HepG2 (cell line): ENCODE measurements around the gene DNM1L. TPM values are rescaled to one million over a fixed set of nuclear protein-coding genes. Genes with fewer than 3 reads are reported as not detected.

Experiments used
- BATF2 ChIP-seq: sonication (generic); formaldehyde crosslinking; IDR thresholded peaks from 2 replicates; pipeline ENCODE4 v1.8.0; 2022; ENCODE audit warnings: mild to moderate bottlenecking, missing genetic modification reagents, moderate library complexity
- EEA1 ChIP-seq: sonication (generic); formaldehyde crosslinking; IDR thresholded peaks from 2 replicates; pipeline ENCODE4 v1.5.1; 2020; ENCODE audit warnings: mild to moderate bottlenecking, missing genetic modification reagents, borderline replicate concordance
- EHMT2 ChIP-seq: fragments of 200-600 bp; sonication (generic); IDR thresholded peaks from 2 replicates; pipeline ENCODE4 v1.7.0; 2017; ENCODE audit warnings: antibody characterized with exemption, low read depth, low read length, borderline replicate concordance
- FOXA3 ChIP-seq: IDR thresholded peaks from 2 replicates; pipeline ENCODE4 v1.6.1; 2016; ENCODE audit warnings: missing genetic modification reagents, missing compliant biosample characterization
- GATAD1 ChIP-seq: IDR thresholded peaks from 2 replicates; pipeline ENCODE4 v1.6.1; 2016; ENCODE audit warnings: missing genetic modification reagents, missing compliant biosample characterization
- GLI4 ChIP-seq: sonication (generic); formaldehyde crosslinking; IDR thresholded peaks from 2 replicates; pipeline ENCODE4 v1.5.1; 2020; ENCODE audit warnings: missing genetic modification reagents, mild to moderate bottlenecking, moderate library complexity, borderline replicate concordance
- MYC ChIP-seq: sonication (generic); formaldehyde crosslinking; IDR thresholded peaks from 2 replicates; pipeline ENCODE4 v1.9.0; 2021; ENCODE audit warnings: missing genetic modification reagents, borderline replicate concordance
- NCOA5 ChIP-seq: sonication (generic); formaldehyde crosslinking; IDR thresholded peaks from 2 replicates; pipeline ENCODE4 v1.4.0; 2020; ENCODE audit warnings: missing genetic modification reagents
- NFIB ChIP-seq: sonication (generic); formaldehyde crosslinking; IDR thresholded peaks from 2 replicates; pipeline ENCODE4 v1.9.0; 2021; ENCODE audit warnings: missing genetic modification reagents, mild to moderate bottlenecking, borderline replicate concordance
- NFYB ChIP-seq: sonication (generic); formaldehyde crosslinking; IDR thresholded peaks from 2 replicates; pipeline ENCODE4 v1.4.0; 2020; ENCODE audit warnings: missing genetic modification reagents
- ONECUT2 ChIP-seq: sonication (generic); formaldehyde crosslinking; IDR thresholded peaks from 2 replicates; pipeline ENCODE4 v1.4.0; 2020; ENCODE audit warnings: missing genetic modification reagents
- POLR2AphosphoS5 ChIP-seq: IDR thresholded peaks from 2 replicates; pipeline ENCODE4 v1.6.1; 2012; ENCODE audit warnings: low read depth, low read length
- SRSF4 ChIP-seq: fragments of 200-400 bp; formaldehyde crosslinking; IDR thresholded peaks from one replicate; pipeline ENCODE4 v1.6.1; 2018; ENCODE audit warnings: mild to moderate bottlenecking, low read depth, low read length, moderate library complexity; ENCODE audit not compliant: poor library complexity, severe bottlenecking
- TAF1 ChIP-seq: sonication (generic); formaldehyde crosslinking; IDR thresholded peaks from 2 replicates; pipeline ENCODE4 v1.4.0; 2020; ENCODE audit warnings: missing genetic modification reagents
- TEAD3 ChIP-seq: optimal IDR thresholded peaks from 2 replicates; pipeline ENCODE3; 2016; ENCODE audit warnings: borderline replicate concordance
- WIZ ChIP-seq: sonication (generic); formaldehyde crosslinking; IDR thresholded peaks from 2 replicates; pipeline ENCODE4 v1.5.1; 2020; ENCODE audit warnings: mild to moderate bottlenecking, missing genetic modification reagents
- ZBTB3 ChIP-seq: sonication (generic); formaldehyde crosslinking; IDR thresholded peaks from 2 replicates; pipeline ENCODE4 v1.4.0; 2020; ENCODE audit warnings: low read depth, mild to moderate bottlenecking, moderate library complexity, missing genetic modification reagents, borderline replicate concordance
- ZMAT3 ChIP-seq: sonication (generic); formaldehyde crosslinking; conservative IDR thresholded peaks from 2 replicates; pipeline ENCODE4 v1.7.0; 2021; ENCODE audit warnings: missing genetic modification reagents
- ZNF34 ChIP-seq: sonication (generic); formaldehyde crosslinking; IDR thresholded peaks from 2 replicates; pipeline ENCODE4 v1.4.0; 2020; ENCODE audit warnings: mild to moderate bottlenecking, missing genetic modification reagents, borderline replicate concordance
- ZNF451 ChIP-seq: sonication (generic); formaldehyde crosslinking; IDR thresholded peaks from 2 replicates; pipeline ENCODE4 v1.5.0; 2020; ENCODE audit warnings: mild to moderate bottlenecking, missing genetic modification reagents
- ZNF607 ChIP-seq: sonication (generic); formaldehyde crosslinking; IDR thresholded peaks from 2 replicates; pipeline ENCODE4 v1.5.1; 2020; ENCODE audit warnings: missing genetic modification reagents, mild to moderate bottlenecking, borderline replicate concordance
- ZNF619 ChIP-seq: sonication (generic); formaldehyde crosslinking; IDR thresholded peaks from 2 replicates; pipeline ENCODE4 v1.4.0; 2020; ENCODE audit warnings: mild to moderate bottlenecking, missing genetic modification reagents
- ZNF709 ChIP-seq: sonication (generic); formaldehyde crosslinking; IDR thresholded peaks from 2 replicates; pipeline ENCODE4 v1.5.0; 2020; ENCODE audit warnings: mild to moderate bottlenecking, missing genetic modification reagents
- ZNF891 ChIP-seq: sonication (generic); formaldehyde crosslinking; IDR thresholded peaks from 2 replicates; pipeline ENCODE4 v1.5.0; 2020; ENCODE audit warnings: mild to moderate bottlenecking, missing genetic modification reagents
- polyA plus RNA-seq, 8 experiments: library from polyadenylated mRNA; depleted of rRNA in 3 of 8; stranded (reverse) in 7 of 8; unstranded in 1 of 8; fragments of >200 nt; fragmentation: Illumina TruSeq in 4 of 8; extraction: Trizol in 4 of 8; gene quantifications; 2 replicates each; pipeline versions ENCODE4 v1.2.1 to v1.2.3, GENCODE V29; 2011 to 2016; ENCODE audit warnings: low read depth in 4 of 8, missing spikeins in 1 of 8, mixed read lengths in 1 of 8; ENCODE audit not compliant: insufficient read depth in 1 of 8
- total RNA-seq, 5 experiments: library from RNA; depleted of rRNA; stranded (reverse); fragments of >200 nt; fragmentation: Illumina TruSeq; extraction: Trizol; gene quantifications; 2 replicates each; pipeline ENCODE4 v1.2.3, GENCODE V29; 2016; ENCODE audit warnings: low read depth in 1 of 5
- TF ChIP-seq, protein P1 (sequence below): sonication (generic); formaldehyde crosslinking; IDR thresholded peaks from 2 replicates; pipeline ENCODE4 v1.5.1; 2020; ENCODE audit warnings: mild to moderate bottlenecking, missing genetic modification reagents, moderate library complexity
- TF ChIP-seq, protein P2 (sequence below): IDR thresholded peaks from 2 replicates; pipeline ENCODE4 v1.6.1; 2012; ENCODE audit warnings: inconsistent platforms
- TF ChIP-seq, protein P3 (sequence below): sonication (generic); formaldehyde crosslinking; IDR thresholded peaks from 2 replicates; pipeline ENCODE4 v1.8.1; 2023; ENCODE audit warnings: mild to moderate bottlenecking, missing genetic modification reagents

DNM1L gene
- total and polyA plus RNA-seq, 2 of the 13 experiments (the other 11 are each of a cell fraction or from before 2014, with no cell fraction given) = 35.9 to 65.8 TPM

- TF ChIP-seq, protein P1, sequence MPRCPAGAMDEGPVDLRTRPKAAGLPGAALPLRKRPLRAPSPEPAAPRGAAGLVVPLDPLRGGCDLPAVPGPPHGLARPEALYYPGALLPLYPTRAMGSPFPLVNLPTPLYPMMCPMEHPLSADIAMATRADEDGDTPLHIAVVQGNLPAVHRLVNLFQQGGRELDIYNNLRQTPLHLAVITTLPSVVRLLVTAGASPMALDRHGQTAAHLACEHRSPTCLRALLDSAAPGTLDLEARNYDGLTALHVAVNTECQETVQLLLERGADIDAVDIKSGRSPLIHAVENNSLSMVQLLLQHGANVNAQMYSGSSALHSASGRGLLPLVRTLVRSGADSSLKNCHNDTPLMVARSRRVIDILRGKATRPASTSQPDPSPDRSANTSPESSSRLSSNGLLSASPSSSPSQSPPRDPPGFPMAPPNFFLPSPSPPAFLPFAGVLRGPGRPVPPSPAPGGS (CRISPR knock-in tag) = peak; percentile 74
- TF ChIP-seq ZNF619 (CRISPR knock-in tag) (no peak), ZMAT3 (CRISPR knock-in tag) (no peak; the same call in 1 of the 2 replicates), SRSF4 (no peak), EEA1 (CRISPR knock-in tag) (peak; percentile 17; the same call in 1 of the 2 replicates), ZNF709 (peak; percentile 96; the same call in 1 of the 2 replicates), TAF1 (CRISPR knock-in tag) (peak; percentile 95), GLI4 (CRISPR knock-in tag) (peak; percentile 92; the same call in 1 of the 2 replicates), EHMT2 (no peak), GATAD1 (peak; percentile 84), POLR2AphosphoS5 (peak; percentile 90), ZNF607 (CRISPR knock-in tag) (peak; percentile 90; the same call in 1 of the 2 replicates), FOXA3 (CRISPR knock-in tag) (peak; percentile 49; the same call in 1 of the 2 replicates), ZNF451 (CRISPR knock-in tag) (peak; percentile 46; the same call in 1 of the 2 replicates), ZBTB3 (CRISPR knock-in tag) (peak; percentile 41; the same call in 1 of the 2 replicates), ONECUT2 (CRISPR knock-in tag) (0 out of 2 replicates have a peak, but pooled peaks have one; percentile 10), NFYB (CRISPR knock-in tag) (peak; percentile 74), TEAD3 (peak; percentile 61), ZNF891 (CRISPR knock-in tag) (no peak; the same call in 1 of the 2 replicates), NFIB (CRISPR knock-in tag) (no peak; the same call in 1 of the 2 replicates), NCOA5 (CRISPR knock-in tag) (no peak), MYC (peak; percentile 67; the same call in 1 of the 2 replicates), BATF2 (no peak), ZNF34 (CRISPR knock-in tag) (peak; percentile 83; the same call in 1 of the 2 replicates), WIZ (CRISPR knock-in tag) (no peak)
- TF ChIP-seq, protein P2, sequence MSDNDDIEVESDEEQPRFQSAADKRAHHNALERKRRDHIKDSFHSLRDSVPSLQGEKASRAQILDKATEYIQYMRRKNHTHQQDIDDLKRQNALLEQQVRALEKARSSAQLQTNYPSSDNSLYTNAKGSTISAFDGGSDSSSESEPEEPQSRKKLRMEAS = peak; percentile 43
- TF ChIP-seq, protein P3, sequence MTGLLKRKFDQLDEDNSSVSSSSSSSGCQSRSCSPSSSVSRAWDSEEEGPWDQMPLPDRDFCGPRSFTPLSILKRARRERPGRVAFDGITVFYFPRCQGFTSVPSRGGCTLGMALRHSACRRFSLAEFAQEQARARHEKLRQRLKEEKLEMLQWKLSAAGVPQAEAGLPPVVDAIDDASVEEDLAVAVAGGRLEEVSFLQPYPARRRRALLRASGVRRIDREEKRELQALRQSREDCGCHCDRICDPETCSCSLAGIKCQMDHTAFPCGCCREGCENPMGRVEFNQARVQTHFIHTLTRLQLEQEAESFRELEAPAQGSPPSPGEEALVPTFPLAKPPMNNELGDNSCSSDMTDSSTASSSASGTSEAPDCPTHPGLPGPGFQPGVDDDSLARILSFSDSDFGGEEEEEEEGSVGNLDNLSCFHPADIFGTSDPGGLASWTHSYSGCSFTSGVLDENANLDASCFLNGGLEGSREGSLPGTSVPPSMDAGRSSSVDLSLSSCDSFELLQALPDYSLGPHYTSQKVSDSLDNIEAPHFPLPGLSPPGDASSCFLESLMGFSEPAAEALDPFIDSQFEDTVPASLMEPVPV (CRISPR knock-in tag) = 0 out of 2 replicates have a peak, but pooled peaks have one; percentile 76
Observed at GRCh38 chr12:32679091-32679919, at the start of gene DNM1L (continued).
